NCI-H446 treated with DMSO at 0.1 percent for 48 hours (cell line): ENCODE data around the gene DYNC1LI1.
"Not testable (repeated sequence)": the region's sequence is repeated elsewhere in the genome, so short reads cannot be mapped to it uniquely, and the experiment has no call there.

Experiments used
- DNase-seq: peaks from one replicate; lab custom pipeline; 2025; lab: John Stamatoyannopoulos, UW

DYNC1LI1 gene

DNA sequence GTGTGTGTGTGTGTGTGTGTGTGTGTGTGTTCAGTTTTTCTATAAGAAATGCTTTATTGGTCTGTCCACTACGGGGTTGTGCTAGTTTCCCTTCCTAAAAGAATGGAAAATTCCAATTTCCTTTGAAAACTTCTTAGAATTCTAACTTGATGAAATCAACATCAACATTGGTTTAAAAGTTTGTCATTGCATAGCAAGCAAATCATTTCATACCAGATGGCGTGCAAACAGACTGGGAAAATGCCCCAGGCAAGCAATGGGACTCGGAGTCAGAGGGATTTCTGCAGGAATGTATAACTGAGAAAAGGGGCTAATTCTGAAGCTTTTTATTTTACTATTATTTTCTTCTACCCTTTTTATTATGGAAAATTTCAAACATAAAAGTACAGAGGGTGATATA, 13.1 kb upstream of the DYNC1LI1 start:
- DNase-seq = no peak

DNA sequence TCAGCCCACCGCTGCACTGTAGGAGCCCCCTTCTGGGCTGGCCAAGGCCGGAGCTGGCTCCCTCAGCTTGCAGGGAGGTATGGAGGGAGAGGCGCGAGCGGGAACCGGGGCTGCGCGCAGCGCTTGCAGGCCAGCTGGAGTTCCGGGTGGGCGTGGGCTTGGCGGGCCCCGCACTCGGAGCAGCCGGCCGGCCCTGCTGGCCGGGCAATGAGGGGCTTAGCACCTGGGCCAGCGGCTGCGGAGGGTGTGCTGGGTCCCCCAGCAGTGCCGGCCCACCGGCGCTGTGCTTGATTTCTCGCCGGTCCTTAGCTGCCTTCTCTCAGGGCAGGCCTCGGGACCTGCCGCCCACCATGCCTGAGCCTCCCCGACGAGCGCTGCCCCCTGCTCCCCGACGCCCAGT, 8.0 kb upstream of the DYNC1LI1 start:
- not testable (repeated sequence) for DNase-seq

DNA sequence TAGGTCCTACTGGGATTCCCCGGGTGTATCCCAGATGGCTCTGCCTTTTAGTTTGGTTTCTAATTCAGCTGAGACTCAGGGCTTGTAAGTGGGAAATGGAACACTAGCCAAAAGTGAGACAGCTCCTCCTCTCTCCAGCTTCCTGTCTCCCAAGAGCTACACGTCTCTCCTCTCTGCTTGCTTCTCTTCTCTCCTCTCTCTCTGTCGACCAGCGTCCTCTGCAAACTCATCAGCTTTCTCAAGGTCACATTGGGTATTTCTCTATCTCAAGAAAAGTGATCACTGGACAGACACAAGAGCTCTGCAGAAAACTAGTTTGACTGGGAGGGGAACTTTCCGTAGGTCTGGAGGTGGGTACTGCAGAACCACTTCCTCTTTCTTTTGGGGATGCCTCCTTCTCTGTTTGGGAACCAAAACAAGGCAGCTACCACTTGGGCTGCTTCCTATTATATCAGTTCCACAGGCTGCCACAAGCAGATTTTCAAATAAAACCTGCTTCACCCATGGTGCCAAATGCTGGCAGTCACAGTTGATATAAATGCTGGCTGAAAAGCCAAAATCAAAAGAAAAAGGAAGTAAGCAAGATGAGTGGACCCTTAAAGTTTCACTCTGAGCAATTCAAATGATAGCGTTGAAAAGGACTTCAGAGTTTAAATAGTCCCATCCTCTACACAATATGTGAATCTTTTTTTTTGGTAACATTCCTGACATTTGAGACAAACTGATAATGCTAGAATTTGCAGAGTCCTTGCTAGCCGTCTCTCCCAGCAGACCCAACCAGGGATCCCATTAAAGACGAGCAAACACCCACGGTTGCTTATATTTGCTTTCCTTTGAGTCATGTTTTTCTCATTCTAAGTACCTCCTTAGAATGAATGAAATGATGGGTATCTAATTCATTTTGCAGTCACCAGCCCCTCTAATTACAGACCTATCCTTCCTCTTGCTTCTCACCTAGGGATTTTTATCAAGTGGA, 7.2 kb upstream of the DYNC1LI1 start:
- no peak for DNase-seq

GRCh38 chr3:32577174-32577573, 6.5 kb upstream of the DYNC1LI1 start:
- DNase-seq = no peak

GRCh38 chr3:32575451-32576113, 4.9 kb upstream of the DYNC1LI1 start:
- DNase-seq = no peak

- no peak for DNase-seq
Measured at GRCh38 chr3:32571192-32571485, 481 bp upstream of the DYNC1LI1 start.

GRCh38 chr3:32569540-32570420, 878 bp downstream of the DYNC1LI1 start:
- DNase-seq = no peak

DNA sequence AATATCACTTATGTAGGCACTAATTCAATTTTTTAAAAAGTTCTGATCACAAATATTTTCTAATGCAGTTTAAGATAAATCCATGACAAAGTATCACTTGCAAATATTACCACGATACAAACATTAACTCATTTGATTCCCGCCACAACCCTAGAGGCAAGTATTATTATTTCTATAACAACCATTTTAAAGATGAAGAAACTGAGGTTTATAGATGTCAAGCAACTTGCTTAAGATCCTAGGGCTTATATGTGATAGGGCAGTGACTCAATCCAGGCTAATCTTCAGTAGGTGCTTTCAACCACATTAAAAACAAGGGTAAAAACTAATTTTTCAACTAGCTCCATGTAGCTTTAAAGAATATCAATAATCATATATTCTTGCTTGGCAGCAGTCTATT, 1.7 kb downstream of the DYNC1LI1 start:
- no peak for DNase-seq

DNA sequence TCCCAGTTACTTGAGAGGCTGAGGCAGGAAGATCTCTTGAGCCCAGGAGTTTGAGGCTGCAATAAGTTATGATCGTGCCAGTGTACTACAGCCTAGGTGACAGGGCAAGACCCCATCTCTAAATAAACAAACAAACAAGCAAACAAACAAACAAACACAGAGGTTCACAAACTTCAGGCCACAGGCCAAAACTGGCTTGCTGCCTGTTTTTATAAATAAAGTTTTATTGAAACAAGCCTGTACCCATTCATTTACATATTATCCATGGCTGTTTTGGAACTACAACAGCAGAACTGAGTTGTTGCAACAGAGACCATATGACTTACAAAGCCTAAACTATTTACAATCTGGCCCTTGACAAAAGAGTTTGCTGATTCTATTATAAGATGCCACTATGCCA, 6.5 kb downstream of the DYNC1LI1 start:
- DNase-seq = no peak

GRCh38 chr3:32562640-32563039, 8.0 kb downstream of the DYNC1LI1 start:
- no peak for DNase-seq

DNA sequence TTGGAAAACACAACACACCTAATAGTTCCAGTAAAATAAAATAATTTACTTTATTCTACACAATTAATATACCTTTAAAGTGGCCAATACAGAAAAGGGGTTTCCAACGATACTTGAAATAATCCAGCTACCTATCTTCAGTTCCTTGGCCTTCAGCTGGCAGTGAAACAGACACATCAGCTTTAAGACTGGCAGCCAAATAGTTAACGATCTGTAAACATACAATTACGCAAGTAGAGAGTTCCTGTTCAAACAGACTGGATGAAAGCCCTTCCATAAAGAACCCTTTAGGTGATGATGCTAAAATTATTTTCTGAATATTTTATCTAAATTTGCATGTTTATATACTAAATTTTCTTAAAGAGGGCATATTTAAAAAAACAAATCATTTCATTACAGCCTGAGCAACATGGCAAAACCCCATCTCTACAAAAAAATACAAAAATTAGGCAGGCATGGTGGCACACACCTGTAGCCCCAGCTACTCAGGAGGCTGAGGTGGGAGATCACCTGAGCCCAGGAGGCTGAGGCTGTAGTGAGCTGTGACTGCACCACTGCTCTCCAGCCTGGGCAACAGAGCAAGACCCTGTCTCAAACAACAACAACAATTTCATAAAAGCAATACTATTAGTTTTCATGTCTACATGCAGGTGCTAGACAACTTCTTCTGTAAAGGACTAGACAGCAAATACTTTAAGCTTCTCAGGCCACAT, 12.9 kb downstream of the DYNC1LI1 start:
- DNase-seq = no peak

GRCh38 chr3:32556332-32556731, 14.3 kb downstream of the DYNC1LI1 start:
- DNase-seq = no peak

GRCh38 chr3:32553973-32554372, 16.7 kb downstream of the DYNC1LI1 start:
- no peak for DNase-seq

- DNase-seq = no peak
Measured at GRCh38 chr3:32553459-32553858, 17.2 kb downstream of the DYNC1LI1 start.

DNA sequence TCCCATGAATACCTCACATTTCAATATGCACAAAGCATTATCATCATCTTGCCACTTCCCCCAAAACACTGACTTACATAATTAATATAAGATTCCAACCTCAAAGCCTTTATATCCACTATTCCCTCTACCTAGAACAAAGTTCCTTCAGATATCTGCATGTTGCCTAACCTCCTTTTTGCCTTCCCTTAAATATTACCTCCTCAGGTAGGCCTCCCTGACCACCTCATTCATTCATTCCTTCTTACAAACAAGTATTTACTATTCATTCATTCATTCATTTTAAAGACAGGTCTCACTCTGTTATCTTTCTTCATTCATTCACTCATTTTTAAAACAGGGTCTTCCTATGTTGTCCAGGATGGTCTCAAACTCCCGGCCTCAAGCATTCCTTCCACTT, 18.6 kb downstream of the DYNC1LI1 start:
- no peak for DNase-seq

DNA sequence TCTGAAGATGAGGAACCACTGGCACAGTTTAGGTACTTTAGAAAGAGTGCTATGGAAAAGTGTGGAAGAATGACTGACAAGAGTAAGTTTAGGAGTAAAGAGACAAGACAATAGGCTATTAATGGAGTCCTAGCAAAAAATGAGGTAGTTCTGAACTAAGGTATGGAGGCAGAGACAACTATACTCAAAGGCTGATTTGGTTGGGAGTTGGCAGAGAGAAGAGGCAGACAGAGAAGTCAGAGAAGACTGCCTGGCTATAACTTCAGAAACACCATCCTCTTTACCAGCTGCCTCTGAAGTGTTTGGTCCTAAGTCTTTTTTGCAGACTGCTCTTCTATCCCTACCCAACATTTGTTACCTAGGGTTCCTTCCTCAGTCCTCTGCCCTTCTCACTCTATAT, 19.2 kb downstream of the DYNC1LI1 start:
- no peak for DNase-seq

GRCh38 chr3:32551087-32551486, 19.6 kb downstream of the DYNC1LI1 start:
- no peak for DNase-seq

- DNase-seq = no peak
Measured at GRCh38 chr3:32545305-32545704, 25.4 kb downstream of the DYNC1LI1 start.

DNA sequence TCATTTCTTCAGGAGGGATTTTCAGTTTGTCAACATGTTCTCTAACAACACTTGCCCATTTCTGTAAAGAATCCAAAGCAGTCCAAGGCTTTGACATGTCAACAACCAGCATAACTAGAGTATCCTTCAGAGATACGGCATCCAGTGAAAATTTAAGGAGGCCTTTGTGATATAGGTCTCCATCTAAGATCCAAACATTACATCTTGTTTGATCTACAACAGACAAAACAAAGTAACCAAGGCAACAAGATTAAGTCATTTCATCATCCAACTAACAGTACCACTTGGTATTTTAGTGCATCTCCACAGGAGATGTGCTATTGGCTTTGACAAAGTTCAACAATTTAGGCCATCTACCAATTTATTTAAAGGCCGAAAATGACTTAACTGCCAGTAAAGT, 25.8 kb downstream of the DYNC1LI1 start:
- no peak for DNase-seq

GRCh38 chr3:32542807-32543206, 27.9 kb downstream of the DYNC1LI1 start:
- no peak for DNase-seq

GRCh38 chr3:32540899-32541298, 29.8 kb downstream of the DYNC1LI1 start:
- no peak for DNase-seq

DNA sequence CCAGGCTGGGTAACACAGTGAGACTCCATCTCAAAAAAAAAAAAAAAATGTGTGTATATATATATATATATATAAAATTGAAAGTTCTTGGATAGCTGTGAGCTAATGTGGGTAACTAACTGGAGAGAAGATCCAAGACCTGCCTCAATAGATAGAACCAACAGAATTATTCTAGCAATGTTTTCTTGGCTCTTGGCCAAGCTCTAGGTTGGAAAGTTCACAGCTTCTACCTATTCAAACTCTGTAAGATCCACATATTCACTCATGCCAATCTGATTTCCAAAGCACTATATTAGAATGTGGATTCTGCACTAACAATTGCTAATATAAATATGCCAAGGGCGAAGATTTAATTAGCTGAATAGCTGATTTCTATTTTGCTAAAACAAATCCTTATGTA, 38.2 kb downstream of the DYNC1LI1 start:
- no peak for DNase-seq
